WTC11 (cell line): ENCODE results near the gene ANKRD39. TPM values are rescaled to one million over a fixed set of nuclear protein-coding genes. Genes with fewer than 3 reads are reported as not detected.

ENCODE experiments used
- ATAC-seq: fragments of 200-7000 bp; cut with Tn5 transposase; 2 replicates; pipeline ENCODE4 v1.10.0; 2021; ENCODE audit warnings: mild to moderate bottlenecking, moderate library complexity
- CTCF ChIA-PET: fragments of 300-600 bp; sonication (Branson Sonifier 250); formaldehyde crosslinking; loops from one replicate; lab custom pipeline; 2021; ENCODE audit warnings: antibody characterized with exemption; lab: Charles Lee
- POLR2A ChIA-PET: fragments of 350-600 bp; sonication (Branson Sonifier 250); formaldehyde crosslinking; loops from one replicate; lab custom pipeline; 2021; ENCODE audit warnings: antibody characterized with exemption; lab: Charles Lee
- DNase-seq: peaks from one replicate; pipeline ENCODE4 v3.0.0; 2021; ENCODE audit warnings: low spot score
- H3K27ac Mint-ChIP-seq: 2 replicates; pipeline ENCODE4 v1.8.0; 2021; ENCODE audit warnings: mixed read lengths
- H3K27me3 Mint-ChIP-seq: 2 replicates; pipeline ENCODE4 v1.8.0; 2021; ENCODE audit warnings: low read depth, mild to moderate bottlenecking, moderate library complexity, mixed read lengths
- H3K36me3 Mint-ChIP-seq: 2 replicates; pipeline ENCODE4 v1.8.0; 2021; ENCODE audit warnings: mixed read lengths
- H3K4me1 Mint-ChIP-seq: 2 replicates; pipeline ENCODE4 v1.8.0; 2022; ENCODE audit warnings: mixed read lengths
- H3K4me3 Mint-ChIP-seq: 2 replicates; pipeline ENCODE4 v1.8.0; 2021; ENCODE audit warnings: mild to moderate bottlenecking, moderate library complexity, mixed read lengths
- H3K9me3 Mint-ChIP-seq: 2 replicates; pipeline ENCODE4 v1.8.0; 2021; ENCODE audit warnings: mixed read lengths
- ATF2 ChIP-seq: sonication (generic); formaldehyde crosslinking; IDR thresholded peaks from 2 replicates; pipeline ENCODE4 v1.8.1; 2022; ENCODE audit warnings: low read depth, missing genetic modification reagents, borderline replicate concordance
- CDX4 ChIP-seq: fragments of 250-450 bp; sonication (Bioruptor Pico); IDR thresholded peaks from 2 replicates; pipeline ENCODE4 v1.9.0; 2021; ENCODE audit warnings: moderate library complexity, mild to moderate bottlenecking, inconsistent platforms, borderline replicate concordance
- CREM ChIP-seq: sonication (generic); formaldehyde crosslinking; IDR thresholded peaks from 2 replicates; pipeline ENCODE4 v1.8.1; 2022; ENCODE audit warnings: mild to moderate bottlenecking, missing genetic modification reagents, moderate library complexity
- GRHL2 ChIP-seq: fragments of 250-450 bp; sonication (Bioruptor Pico); IDR thresholded peaks from 2 replicates; pipeline ENCODE4 v1.8.0; 2022; ENCODE audit warnings: mild to moderate bottlenecking, moderate library complexity; ENCODE audit not compliant: insufficient replicate concordance, severe bottlenecking
- RORB ChIP-seq: fragments of 250-450 bp; sonication (Bioruptor Pico); IDR thresholded peaks from 2 replicates; pipeline ENCODE4 v1.9.0; 2021; ENCODE audit warnings: mild to moderate bottlenecking
- TEAD1 ChIP-seq: sonication (generic); formaldehyde crosslinking; IDR thresholded peaks from 2 replicates; pipeline ENCODE4 v1.8.0; 2022; ENCODE audit warnings: mild to moderate bottlenecking, missing genetic modification reagents
- TEAD4 ChIP-seq: sonication (generic); formaldehyde crosslinking; IDR thresholded peaks from 2 replicates; pipeline ENCODE4 v1.8.0; 2022; ENCODE audit warnings: mild to moderate bottlenecking, missing genetic modification reagents
- ZBTB43 ChIP-seq: sonication (generic); formaldehyde crosslinking; IDR thresholded peaks from 2 replicates; pipeline ENCODE4 v1.8.1; 2023; ENCODE audit warnings: mild to moderate bottlenecking, missing genetic modification reagents
- ZNF396 ChIP-seq: fragments of 250-450 bp; sonication (Bioruptor Pico); IDR thresholded peaks from 2 replicates; pipeline ENCODE4 v1.8.0; 2021; ENCODE audit warnings: mild to moderate bottlenecking, moderate library complexity, borderline replicate concordance
- ZNF416 ChIP-seq: fragments of 250-450 bp; sonication (Bioruptor Pico); IDR thresholded peaks from 2 replicates; pipeline ENCODE4 v1.9.0; 2021; ENCODE audit warnings: mild to moderate bottlenecking, inconsistent platforms
- ZNF532 ChIP-seq: fragments of 250-450 bp; sonication (Bioruptor Pico); IDR thresholded peaks from 2 replicates; pipeline ENCODE4 v1.9.0; 2021; ENCODE audit warnings: mild to moderate bottlenecking, borderline replicate concordance
- ZNF671 ChIP-seq: fragments of 250-450 bp; sonication (Bioruptor Pico); IDR thresholded peaks from 2 replicates; pipeline ENCODE4 v1.8.0; 2021; ENCODE audit warnings: mild to moderate bottlenecking
- total RNA-seq: library from RNA; stranded (reverse); gene quantifications from 3 replicates; pipeline ENCODE4 v1.2.3, GENCODE V29; 2021
- TF ChIP-seq, protein P1 (sequence below): fragments of 250-450 bp; sonication (Bioruptor Pico); conservative IDR thresholded peaks from 2 replicates; pipeline ENCODE4 v1.9.0; 2021; ENCODE audit warnings: mild to moderate bottlenecking
- TF ChIP-seq, protein P2 (sequence below): sonication (generic); formaldehyde crosslinking; IDR thresholded peaks from 2 replicates; pipeline ENCODE4 v1.8.0; 2023; ENCODE audit warnings: mild to moderate bottlenecking, missing genetic modification reagents

ANKRD39 gene
- total RNA-seq, 1 experiment from 2014 or later: 17.9 TPM

DNA sequence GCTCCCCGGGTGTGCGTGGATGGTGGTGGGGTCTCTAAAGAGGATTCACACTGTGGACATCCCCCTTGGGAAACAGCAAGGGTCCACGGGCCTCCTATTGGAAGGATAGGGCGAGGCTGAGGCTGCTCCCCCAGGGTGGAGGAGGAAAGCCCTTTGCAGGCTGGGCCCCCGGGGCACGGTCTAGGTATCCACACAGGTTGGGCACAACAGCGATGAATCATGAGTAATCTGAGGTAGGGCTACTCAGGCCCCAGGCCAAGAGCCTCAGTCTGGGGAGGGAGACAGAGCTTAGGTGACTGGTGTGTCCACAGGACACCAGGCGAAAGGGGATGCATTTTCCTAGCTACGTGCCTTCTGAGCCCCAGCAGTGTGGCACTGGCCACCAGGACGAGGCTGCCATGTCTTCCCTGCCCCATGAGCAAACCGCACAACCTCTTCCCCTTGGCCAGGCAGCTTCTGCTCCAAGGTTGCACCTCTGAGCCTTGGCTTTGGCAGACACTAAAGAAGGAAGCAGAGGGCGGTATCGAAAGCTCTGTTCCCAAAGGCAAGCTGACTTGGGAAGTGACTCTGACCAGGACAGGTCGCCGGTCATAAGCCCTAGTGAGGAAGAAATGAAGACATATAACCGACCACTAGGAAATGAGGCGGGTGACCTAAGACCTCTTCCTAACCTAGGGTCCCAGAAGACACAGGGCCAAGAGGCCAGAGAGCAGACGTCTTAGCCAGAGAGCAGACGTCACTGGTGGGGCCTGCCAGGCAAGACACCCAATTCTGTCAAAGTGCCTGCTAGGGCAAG lies 26.7 kb upstream of the ANKRD39 start (continued):
- no peak for TF ChIP-seq ZNF532 (CRISPR knock-in tag)
- no peak for TF ChIP-seq RORB
- no peak for TF ChIP-seq ATF2 (CRISPR knock-in tag)
- TF ChIP-seq, protein P1, sequence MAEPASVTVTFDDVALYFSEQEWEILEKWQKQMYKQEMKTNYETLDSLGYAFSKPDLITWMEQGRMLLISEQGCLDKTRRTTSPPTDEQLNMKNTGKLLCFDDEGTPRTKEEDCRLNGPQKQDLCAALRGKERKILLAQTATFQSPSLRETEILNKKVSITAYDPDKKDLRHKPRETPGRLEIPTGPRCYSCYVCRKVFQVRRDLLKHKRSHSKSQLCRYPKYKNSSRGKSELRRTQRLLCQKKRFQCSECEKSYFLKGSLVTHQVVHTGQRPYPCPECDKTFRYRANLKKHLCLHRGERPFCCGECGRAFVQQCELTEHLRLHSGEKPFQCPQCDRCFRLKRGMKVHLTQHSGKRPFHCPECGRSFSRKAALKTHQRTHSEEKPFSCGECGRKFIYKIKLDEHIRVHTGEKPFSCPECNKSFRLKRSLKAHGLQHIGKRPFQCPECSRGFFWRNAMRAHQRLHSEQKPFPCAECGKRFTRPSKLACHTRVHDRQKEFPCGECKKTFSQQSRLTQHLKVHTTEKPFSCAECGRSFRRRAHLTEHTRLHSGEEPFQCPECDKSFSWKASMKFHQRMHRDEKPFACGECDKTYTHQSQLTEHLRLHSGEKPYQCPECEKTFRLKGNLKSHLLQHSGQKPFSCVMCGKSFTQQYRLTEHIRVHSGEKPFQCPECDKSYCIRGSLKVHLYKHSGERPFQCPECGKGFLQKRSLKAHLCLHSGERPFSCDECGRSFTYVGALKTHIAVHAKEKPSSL: no peak
- TF ChIP-seq TEAD4 (CRISPR knock-in tag): no peak
- no peak for TF ChIP-seq TEAD1 (CRISPR knock-in tag)
- no peak for TF ChIP-seq CDX4 (CRISPR knock-in tag)
- no peak for TF ChIP-seq CREM (CRISPR knock-in tag)
- TF ChIP-seq, protein P2, sequence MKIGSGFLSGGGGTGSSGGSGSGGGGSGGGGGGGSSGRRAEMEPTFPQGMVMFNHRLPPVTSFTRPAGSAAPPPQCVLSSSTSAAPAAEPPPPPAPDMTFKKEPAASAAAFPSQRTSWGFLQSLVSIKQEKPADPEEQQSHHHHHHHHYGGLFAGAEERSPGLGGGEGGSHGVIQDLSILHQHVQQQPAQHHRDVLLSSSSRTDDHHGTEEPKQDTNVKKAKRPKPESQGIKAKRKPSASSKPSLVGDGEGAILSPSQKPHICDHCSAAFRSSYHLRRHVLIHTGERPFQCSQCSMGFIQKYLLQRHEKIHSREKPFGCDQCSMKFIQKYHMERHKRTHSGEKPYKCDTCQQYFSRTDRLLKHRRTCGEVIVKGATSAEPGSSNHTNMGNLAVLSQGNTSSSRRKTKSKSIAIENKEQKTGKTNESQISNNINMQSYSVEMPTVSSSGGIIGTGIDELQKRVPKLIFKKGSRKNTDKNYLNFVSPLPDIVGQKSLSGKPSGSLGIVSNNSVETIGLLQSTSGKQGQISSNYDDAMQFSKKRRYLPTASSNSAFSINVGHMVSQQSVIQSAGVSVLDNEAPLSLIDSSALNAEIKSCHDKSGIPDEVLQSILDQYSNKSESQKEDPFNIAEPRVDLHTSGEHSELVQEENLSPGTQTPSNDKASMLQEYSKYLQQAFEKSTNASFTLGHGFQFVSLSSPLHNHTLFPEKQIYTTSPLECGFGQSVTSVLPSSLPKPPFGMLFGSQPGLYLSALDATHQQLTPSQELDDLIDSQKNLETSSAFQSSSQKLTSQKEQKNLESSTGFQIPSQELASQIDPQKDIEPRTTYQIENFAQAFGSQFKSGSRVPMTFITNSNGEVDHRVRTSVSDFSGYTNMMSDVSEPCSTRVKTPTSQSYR: no peak
- no peak for TF ChIP-seq ZBTB43 (CRISPR knock-in tag)
- no peak for TF ChIP-seq GRHL2

DNA sequence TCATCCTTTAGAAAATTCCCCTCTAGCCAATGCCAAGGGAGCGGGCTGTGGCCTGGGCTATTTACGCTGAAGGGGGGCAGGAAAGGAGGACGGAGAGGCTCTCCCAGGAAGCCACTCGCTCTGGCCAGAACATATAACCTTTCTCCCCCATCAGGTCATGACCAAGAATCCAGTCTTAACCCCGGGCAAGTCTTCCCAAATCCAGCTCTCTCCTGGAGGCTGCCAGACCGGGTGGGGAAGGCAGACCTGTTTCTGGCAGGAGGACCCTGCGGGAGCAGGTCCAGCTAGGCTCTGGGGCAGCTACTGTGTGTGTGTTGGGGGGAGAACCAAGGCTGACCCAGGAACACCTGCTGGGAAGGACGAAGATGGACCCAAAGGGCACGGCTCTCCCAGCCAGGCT lies 25.5 kb upstream of the ANKRD39 start:
- ATAC-seq (no peak), DNase-seq (no peak)
- no peaks in the 10 kb centered on the region for H3K36me3 Mint-ChIP-seq
- H3K27ac Mint-ChIP-seq: no peak overlapping the region
- CTCF ChIA-PET: interaction anchor here (1.3 to 5.0 kb wide), 3 partner anchors 15 to 67 kb away, joined by 3 to 37 read pairs (median 6); no protein-coding TSS in a partner anchor
- no peaks in the 10 kb centered on the region for H3K9me3 Mint-ChIP-seq
- TF ChIP-seq ZBTB43 (CRISPR knock-in tag): no peak
- no peak for TF ChIP-seq ZNF671 (CRISPR knock-in tag)
- no peak for TF ChIP-seq ZNF416 (CRISPR knock-in tag)
- no peak for TF ChIP-seq ZNF396 (CRISPR knock-in tag)
- H3K4me3 Mint-ChIP-seq: no peak overlapping the region
- peaks cover 42% of the 10 kb centered on the region for H3K4me1 Mint-ChIP-seq
- no peaks in the 10 kb centered on the region for H3K27me3 Mint-ChIP-seq
- POLR2A ChIA-PET: no interaction called here
